Heart right ventricle (tissue), 16 donors: ENCODE results near the gene LHX4. TPM values are rescaled to one million over a fixed set of nuclear protein-coding genes. Genes with fewer than 3 reads are reported as not detected.

ENCODE experiments used
- ATAC-seq, 8 donors: fragments of 200-7000 bp; cut with Tn5 transposase; one replicate each; pipeline ENCODE4 v1.9.1; 2020; ENCODE audit warnings: mild to moderate bottlenecking in 8 of 8, moderate library complexity in 8 of 8, moderate number of reproducible peaks in 1 of 8
- DNase-seq, 2 donors: peaks; one replicate each; pipeline ENCODE4 v3.0.0-alpha.2; 2020
- H3K27ac ChIP-seq, 10 donors: fragments of 200-600 bp; sonication (generic) in 2 of 10; one replicate each; pipeline versions ENCODE4 v1.5.0 to v1.8.0; 2020 to 2022; ENCODE audit warnings: mild to moderate bottlenecking in 3 of 10
- H3K27me3 ChIP-seq, 7 donors: fragments of 200-600 bp; one replicate each; pipeline ENCODE4 v1.8.0; 2021 to 2022; ENCODE audit warnings: mild to moderate bottlenecking in 2 of 7
- H3K36me3 ChIP-seq, 9 donors: fragments of 200-600 bp; sonication (generic) in 1 of 9; one replicate each; pipeline versions ENCODE4 v1.5.0 to v1.8.0; 2020 to 2022; ENCODE audit warnings: mild to moderate bottlenecking in 2 of 9
- H3K4me1 ChIP-seq, 9 donors: fragments of 200-600 bp; sonication (generic) in 1 of 9; one replicate each; pipeline versions ENCODE4 v1.5.0 to v1.8.0; 2020 to 2022; ENCODE audit warnings: mild to moderate bottlenecking in 4 of 9
- H3K4me3 ChIP-seq, 10 donors: fragments of 200-600 bp; sonication (generic) in 2 of 10; one replicate each; pipeline versions ENCODE4 v1.5.0 to v1.8.0; 2020 to 2022; ENCODE audit warnings: mild to moderate bottlenecking in 7 of 10, moderate library complexity in 2 of 10
- H3K9me3 ChIP-seq, 11 donors: fragments of 200-600 bp in 10 of 11; sonication (generic) in 2 of 11; one replicate each; pipeline versions ENCODE4 v1.5.0 to v1.8.0; 2013 to 2022; ENCODE audit warnings: mild to moderate bottlenecking in 2 of 11, control low read depth in 1 of 11, moderate library complexity in 1 of 11
- CTCF ChIP-seq, 9 donors: fragments of 200-600 bp; sonication (generic) in 2 of 9; IDR thresholded peaks; one replicate each; pipeline versions ENCODE4 v1.5.0 to v1.8.0; 2021 to 2022; ENCODE audit warnings: antibody characterized with exemption in 9 of 9, mild to moderate bottlenecking in 5 of 9, moderate library complexity in 1 of 9
- WGBS, 2 donors: extraction: QIAGEN DNeasy Blood & Tissue Kit; methylation state at CpG; one replicate each; pipeline ENCODE4 v1.1.7; 2013; ENCODE audit warnings: inconsistent platforms in 1 of 2; 5-methylcytosine and 5-hydroxymethylcytosine counted together
- intact Hi-C, 10 donors: fragments of 100-400 bp; cut with DNase I; formaldehyde crosslinking; loops; one replicate each; pipeline versions ENCODE4 v1.11.1 to v1.14.2; 2022
- polyA plus RNA-seq, 2 donors: library from polyadenylated mRNA; stranded (reverse); fragments of 200-250 nt; gene quantifications; one replicate each; pipeline ENCODE4 v1.2.3, GENCODE V29; 2013
- total RNA-seq, 10 donors: library from RNA; stranded (reverse); fragmentation: NEBNext Ultra II Directional in 3 of 10; extraction: Animal tissue kit (Norgen Biotek cat#: 25700) in 3 of 10; gene quantifications; one replicate each; pipeline versions ENCODE4 v1.2.1 to v1.2.4, GENCODE V29; 2021 to 2023
- donor health status: Arrhythmogenic right ventricular cardiomyopathy.
- donor health status: ischemic (EF 13 %, LVEDD 7.1; RV severe dilation, severe dysfunction).
- donor health status: healthy with polysubstance abuse.
- donor health status: DM: no; HTN: yes; CAD: no.
- donor health status: DM: no; HTN: no; CAD: no.
- donor health status: ischemic (EF 25% LVEDD 6.9; RV normal size, moderate dysfunction).
- donor health status: ischemic (EF 25% LVEDD 5.7; RV mildly dilated, moderate dysfunction).
- donor health status: healthy.
- donor health status: DM: yes; HTN: yes; CAD: no.
- donor health status: Ischemic cardiomyopathy.
- donor health status: ischemic (EF 35%, LVEDD 5.7; RV mildly dilated, moderate dysfunction).
- donor health status: nonischemic (EF 11% LVEDD 7.7; RV severe dilation, severe dysfunction).
- donor health status: DM: yes; HTN: yes; CAD: no.
- donor health status: PGD.
- donor health status: ischemic (EF 29% LVEDD 5.4; RV normal size, mild dysfunction).
- donor health status: nonischemic (EF 23%, LVEDD 6.1; RV moderate dilation, normal function).

Gene LHX4
- total and polyA plus RNA-seq, 12 donors = under 0.01 TPM; not detected in 11

GRCh38 chr1:180258935-180259334, 28.9 kb downstream of the LHX4 start:
- Histone ChIP-seq H3K36me3 (no peaks in the 10 kb centered on the region), H3K27me3 (peaks cover 0 to 87% (median 75%) of the 10 kb centered on the region in 7 donors), H3K9me3 (no peaks in the 10 kb centered on the region), H3K4me1 (peaks cover 0 to 4% (median 0%) of the 10 kb centered on the region in 9 donors), H3K27ac (no peak overlapping the region), H3K4me3 (no peak overlapping the region)
- intact Hi-C loops = loop anchor here in 3 of 10 donors (5.0 to 10.0 kb wide), 2 partner anchors 156 to 218 kb away; no protein-coding TSS in a partner anchor
- no peak for ATAC-seq
- TF ChIP-seq CTCF (IDR thresholded peaks at IDR 0.05) = no peak
- DNase-seq = no peak
- WGBS, 2 donors = 79 to 80% methylated on average over 5 of the region's 5 CpGs

GRCh38 chr1:180259431-180260338, 29.6 kb downstream of the LHX4 start:
- peaks cover 0 to 4% (median 0%) of the 10 kb centered on the region in 9 donors for H3K4me1 ChIP-seq
- H3K27ac ChIP-seq = no peak overlapping the region
- no peak for TF ChIP-seq CTCF (IDR thresholded peaks at IDR 0.05)
- H3K9me3 ChIP-seq = no peaks in the 10 kb centered on the region
- DNase-seq (no peak), ATAC-seq (peak in 2 of 8 donors; percentile 9 to 15)
- 79 to 85% methylated on average over 22 of the region's 22 CpGs for WGBS, 2 donors
- H3K27me3 ChIP-seq = peaks cover 0 to 85% (median 75%) of the 10 kb centered on the region in 7 donors
- no peaks in the 10 kb centered on the region for H3K36me3 ChIP-seq
- H3K4me3 ChIP-seq = no peak overlapping the region
- intact Hi-C loops = loop anchor here in 3 of 10 donors (5.0 to 10.0 kb wide), 2 partner anchors 155 to 218 kb away; no protein-coding TSS in a partner anchor

GRCh38 chr1:180260541-180260940, 30.5 kb downstream of the LHX4 start:
- WGBS, 2 donors = 87 to 89% methylated on average over 13 of the region's 13 CpGs
- H3K27me3 ChIP-seq = peaks cover 0 to 82% (median 72%) of the 10 kb centered on the region in 7 donors

More at GRCh38 chr1:180260541-180260940, 30.5 kb downstream of the LHX4 start:
- no peaks in the 10 kb centered on the region for H3K9me3 ChIP-seq
- H3K4me3 ChIP-seq = no peak overlapping the region
- ATAC-seq = no peak
- DNase-seq = no peak
- no peak overlapping the region for H3K27ac ChIP-seq
- no peak for TF ChIP-seq CTCF (IDR thresholded peaks at IDR 0.05)
- peaks cover 0 to 4% (median 0%) of the 10 kb centered on the region in 9 donors for H3K4me1 ChIP-seq
- no peaks in the 10 kb centered on the region for H3K36me3 ChIP-seq
- intact Hi-C loops = no loop called here
